Right hindlimb (tissue), 1 donor: ENCODE results near the gene NOX3.
"Not testable (repeated sequence)": the region's sequence is repeated elsewhere in the genome, so short reads cannot be mapped to it uniquely, and the experiment has no call there.

Experiments
- DNase-seq: peaks from one replicate; pipeline ENCODE4 v3.0.0-alpha.2; 2018

NOX3 gene

DNA sequence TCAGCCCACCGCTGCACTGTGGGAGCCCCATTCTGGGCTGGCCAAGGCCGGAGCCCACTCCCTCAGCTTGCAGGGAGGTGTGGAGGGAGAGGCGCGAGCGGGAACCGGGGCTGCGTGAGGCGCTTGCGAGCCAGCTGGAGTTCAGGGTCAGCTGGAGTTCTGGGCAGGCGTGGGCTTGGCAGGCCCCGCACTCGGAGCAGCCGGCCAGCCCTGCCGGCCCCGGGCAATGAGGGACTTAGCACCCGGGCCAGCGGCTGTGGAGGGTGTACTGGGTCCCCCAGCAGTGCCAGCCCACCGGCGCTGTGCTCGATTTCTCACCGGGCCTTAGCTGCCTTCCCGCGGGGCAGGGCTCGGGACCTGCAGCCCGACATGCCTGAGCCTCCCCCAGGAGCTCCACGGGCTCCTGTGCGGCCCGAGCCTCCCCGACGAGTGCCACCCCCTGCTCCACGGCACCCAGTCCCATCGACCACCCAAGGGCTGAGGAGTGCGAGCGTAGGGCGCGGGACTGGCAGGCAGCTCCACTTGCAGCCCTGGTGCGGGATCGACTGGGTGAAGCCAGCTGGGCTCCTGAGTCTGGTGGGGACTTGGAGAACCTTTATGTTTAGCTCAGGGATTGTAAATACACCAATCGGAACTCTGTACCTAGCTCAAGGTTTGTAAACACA lies 92.5 kb downstream of the NOX3 start:
- not testable (repeated sequence) for DNase-seq

- no peak for DNase-seq
Measured at GRCh38 chr6:155354167-155354566, 101.5 kb downstream of the NOX3 start.

GRCh38 chr6:155352811-155353210 lies 102.8 kb downstream of the NOX3 start:
- DNase-seq = no peak

GRCh38 chr6:155352130-155352420 lies 103.6 kb downstream of the NOX3 start:
- DNase-seq = no peak

- DNase-seq = no peak
Measured at GRCh38 chr6:155351273-155352129, 104.1 kb downstream of the NOX3 start.

GRCh38 chr6:155349956-155350355 lies 105.7 kb downstream of the NOX3 start:
- no peak for DNase-seq

GRCh38 chr6:155349129-155349528 lies 106.5 kb downstream of the NOX3 start:
- no peak for DNase-seq

GRCh38 chr6:155347800-155348199 lies 107.8 kb downstream of the NOX3 start:
- no peak for DNase-seq

GRCh38 chr6:155346957-155347356 lies 108.7 kb downstream of the NOX3 start:
- DNase-seq = no peak
